Measurements from ENCODE around the gene CHST2.

- TF ChIP-seq, protein P1, sequence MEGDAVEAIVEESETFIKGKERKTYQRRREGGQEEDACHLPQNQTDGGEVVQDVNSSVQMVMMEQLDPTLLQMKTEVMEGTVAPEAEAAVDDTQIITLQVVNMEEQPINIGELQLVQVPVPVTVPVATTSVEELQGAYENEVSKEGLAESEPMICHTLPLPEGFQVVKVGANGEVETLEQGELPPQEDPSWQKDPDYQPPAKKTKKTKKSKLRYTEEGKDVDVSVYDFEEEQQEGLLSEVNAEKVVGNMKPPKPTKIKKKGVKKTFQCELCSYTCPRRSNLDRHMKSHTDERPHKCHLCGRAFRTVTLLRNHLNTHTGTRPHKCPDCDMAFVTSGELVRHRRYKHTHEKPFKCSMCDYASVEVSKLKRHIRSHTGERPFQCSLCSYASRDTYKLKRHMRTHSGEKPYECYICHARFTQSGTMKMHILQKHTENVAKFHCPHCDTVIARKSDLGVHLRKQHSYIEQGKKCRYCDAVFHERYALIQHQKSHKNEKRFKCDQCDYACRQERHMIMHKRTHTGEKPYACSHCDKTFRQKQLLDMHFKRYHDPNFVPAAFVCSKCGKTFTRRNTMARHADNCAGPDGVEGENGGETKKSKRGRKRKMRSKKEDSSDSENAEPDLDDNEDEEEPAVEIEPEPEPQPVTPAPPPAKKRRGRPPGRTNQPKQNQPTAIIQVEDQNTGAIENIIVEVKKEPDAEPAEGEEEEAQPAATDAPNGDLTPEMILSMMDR (IDR thresholded peaks at IDR 0.05), result no peak
- TF ChIP-seq POLR2AphosphoS5 (IDR thresholded peaks at IDR 0.05) (no peak), POLR2A (IDR thresholded peaks at IDR 0.05) (no peak)
These were observed 14.4 kb upstream of the CHST2 start for GRCh38 chr3:143105170-143105569.

Measured in gastroesophageal sphincter (tissue), 3 donors.